Suppressor macrophage treated with lipopolysaccharide for 4 hours (primary cell): ENCODE data around the gene YRDC.

ENCODE experiments used
- DNase-seq: peaks from one replicate; pipeline ENCODE4 v3.0.0-alpha.2; 2020

The YRDC gene, protein sequence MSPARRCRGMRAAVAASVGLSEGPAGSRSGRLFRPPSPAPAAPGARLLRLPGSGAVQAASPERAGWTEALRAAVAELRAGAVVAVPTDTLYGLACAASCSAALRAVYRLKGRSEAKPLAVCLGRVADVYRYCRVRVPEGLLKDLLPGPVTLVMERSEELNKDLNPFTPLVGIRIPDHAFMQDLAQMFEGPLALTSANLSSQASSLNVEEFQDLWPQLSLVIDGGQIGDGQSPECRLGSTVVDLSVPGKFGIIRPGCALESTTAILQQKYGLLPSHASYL

DNA sequence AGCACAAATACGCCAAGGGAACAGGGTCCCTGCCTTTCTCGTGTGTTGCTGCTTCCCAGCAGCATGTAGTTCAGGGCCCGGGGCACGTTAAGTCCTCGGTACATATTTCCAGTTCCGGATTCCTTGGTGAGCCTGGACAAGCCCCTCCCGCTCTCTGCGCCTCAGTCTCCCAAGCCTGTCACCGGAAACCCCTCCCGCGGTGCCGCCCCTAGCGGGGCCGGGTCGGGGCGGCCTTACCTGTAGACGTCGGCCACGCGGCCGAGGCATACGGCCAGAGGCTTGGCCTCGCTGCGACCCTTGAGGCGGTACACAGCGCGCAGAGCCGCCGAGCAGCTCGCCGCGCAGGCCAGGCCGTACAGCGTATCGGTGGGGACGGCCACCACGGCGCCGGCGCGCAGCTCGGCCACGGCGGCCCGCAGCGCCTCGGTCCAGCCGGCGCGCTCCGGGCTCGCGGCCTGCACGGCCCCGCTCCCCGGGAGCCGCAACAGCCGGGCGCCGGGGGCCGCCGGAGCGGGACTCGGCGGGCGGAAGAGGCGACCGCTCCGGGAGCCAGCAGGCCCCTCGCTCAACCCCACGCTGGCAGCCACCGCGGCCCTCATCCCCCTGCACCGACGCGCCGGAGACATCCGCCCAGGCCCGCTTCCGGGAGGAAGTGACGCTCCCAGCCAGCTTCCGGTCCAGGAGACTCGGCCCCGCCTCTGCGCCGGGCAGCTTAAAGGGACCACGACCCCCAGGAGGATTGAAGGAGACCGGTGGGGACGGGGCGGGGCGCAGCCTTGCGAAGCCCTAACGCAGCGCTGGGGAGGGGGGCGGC lies at the start of gene YRDC, which contains the start of gene C1orf122:
YRDC (minus strand) TSS at position 654 of the 814 bp plus-strand sequence; CDS start at position 626, 28 bp downstream.
C1orf122 (plus strand) TSS at position 236 of the 814 bp plus-strand sequence. CDS start 615 bp downstream, outside the sequence.
- DNase-seq, result peak; percentile 97

DNA sequence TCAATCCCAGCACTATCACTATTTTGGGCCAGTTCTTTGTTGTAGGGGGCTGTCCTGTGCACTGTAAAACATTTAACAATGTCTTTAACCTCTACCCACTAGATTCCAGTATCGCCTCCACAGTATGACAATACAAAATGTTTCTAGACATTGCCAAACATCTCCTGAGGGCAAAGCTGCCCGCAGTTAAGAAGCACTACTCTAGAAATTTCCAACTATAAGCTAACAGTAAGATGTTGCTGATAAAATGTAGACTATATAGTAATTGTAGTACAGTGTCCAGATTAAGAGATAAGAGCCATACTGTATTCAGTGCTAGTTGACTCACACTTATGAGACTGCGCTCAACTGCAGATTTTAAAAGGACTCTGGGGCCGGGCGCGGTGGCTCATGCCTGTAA lies 46.4 kb upstream of the YRDC start:
- no peak for DNase-seq

DNA sequence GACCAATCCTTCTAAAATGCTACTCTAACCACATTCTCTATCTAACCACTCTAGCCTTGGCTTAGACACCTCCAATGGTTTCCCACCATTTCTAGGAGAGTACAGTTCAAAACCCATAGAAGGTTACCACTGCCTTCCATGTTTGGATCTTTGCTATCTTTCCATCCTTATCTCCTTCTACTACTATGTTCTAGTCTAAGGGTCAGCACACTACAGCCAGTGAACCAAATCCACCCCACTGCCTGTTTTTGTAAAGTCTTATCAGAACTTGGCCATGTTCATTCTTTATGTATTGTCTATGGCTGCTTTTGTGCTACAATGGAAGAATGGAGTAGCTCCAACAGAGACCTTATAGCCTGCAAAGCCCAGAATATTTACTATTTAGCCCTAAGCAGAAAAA lies 45.1 kb upstream of the YRDC start:
- no peak for DNase-seq

DNA sequence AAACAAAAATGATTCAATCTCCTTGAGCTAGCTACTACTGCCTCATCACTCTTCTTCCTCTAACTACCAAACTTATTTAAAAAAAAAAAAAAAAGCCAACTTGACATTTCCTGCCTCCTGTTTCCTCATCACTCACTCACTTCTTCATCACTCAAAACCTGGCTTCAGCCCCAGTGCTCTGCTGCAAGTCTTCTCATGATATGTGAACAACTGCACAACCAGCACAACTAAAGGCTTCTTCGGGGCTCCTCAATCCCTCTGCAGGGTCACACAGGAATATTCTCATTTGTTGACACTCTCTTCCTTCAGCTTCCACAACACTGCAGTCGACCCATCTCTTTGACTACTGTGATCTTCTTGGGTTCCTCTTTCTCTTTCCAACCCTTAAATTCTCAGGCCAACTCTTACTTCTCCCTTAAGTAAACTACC lies 43.8 kb upstream of the YRDC start:
- DNase-seq, result peak; percentile 71

DNA sequence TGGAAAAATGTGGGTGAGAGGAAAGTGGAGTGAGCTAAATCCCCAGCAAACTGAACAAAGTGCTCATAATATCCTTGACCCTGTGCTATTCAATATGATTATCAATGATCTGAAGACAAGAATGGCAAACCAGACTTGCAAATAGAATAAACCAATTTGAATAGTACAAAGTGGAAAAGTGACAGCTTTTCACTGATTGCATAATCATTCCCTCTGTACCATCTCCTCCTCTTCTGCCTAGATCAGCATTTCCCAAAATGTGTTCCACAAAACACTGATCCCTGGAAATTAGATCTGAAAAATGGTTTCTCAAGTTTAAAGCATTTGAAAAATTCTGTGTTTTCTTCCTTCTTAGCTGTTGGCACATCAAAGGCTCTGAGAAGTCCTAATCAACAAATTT lies 43.3 kb upstream of the YRDC start:
- no peak for DNase-seq

DNA sequence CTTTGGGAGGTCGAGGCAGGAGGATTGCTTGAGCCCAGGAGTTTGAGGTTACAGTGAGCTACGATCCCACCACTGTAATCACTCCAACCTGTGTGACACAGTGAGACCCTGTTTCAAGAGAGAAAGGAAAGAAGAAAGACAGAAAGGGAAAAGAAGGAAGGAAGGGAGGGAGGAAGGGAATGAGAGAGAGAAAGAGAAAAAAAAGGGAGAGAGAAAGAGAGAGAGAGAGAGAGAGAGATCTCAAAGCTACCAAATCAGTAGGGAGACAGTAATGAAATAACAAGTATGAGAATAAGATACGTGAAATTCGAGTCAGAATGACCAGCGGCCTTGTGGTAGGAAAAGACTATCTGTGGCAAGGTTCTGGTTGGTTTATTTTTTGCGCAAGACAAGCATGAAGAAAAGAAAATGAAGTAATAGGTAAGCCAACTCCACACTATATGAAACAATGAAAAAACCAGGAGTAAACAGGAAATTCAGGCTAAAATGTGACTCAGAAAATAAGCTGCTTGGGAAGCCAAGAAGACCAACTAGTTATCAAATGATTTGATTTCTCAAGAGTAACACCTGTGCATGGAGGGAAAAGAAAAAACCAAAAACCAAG lies 42.4 kb upstream of the YRDC start:
- DNase-seq, result peak; percentile 71

DNA sequence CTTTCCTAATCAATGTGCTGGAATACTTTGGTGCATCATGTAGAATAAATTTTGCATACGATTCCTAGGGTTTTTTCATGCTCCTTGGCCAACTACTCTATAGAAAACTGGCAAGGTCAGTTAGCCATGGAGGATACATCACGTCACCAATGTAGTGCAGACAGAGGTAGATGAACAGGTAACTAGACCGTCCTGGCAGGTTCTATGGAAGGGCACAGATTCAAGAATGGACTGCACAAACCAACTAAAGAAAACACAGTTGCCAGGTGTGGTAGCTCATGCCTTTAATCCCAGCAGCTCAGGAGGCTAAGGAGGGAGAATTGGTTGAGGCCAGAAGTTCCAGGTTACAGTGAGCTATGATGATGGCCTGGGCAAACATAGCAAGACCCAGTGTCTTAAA lies 41.5 kb upstream of the YRDC start:
- no peak for DNase-seq

DNA sequence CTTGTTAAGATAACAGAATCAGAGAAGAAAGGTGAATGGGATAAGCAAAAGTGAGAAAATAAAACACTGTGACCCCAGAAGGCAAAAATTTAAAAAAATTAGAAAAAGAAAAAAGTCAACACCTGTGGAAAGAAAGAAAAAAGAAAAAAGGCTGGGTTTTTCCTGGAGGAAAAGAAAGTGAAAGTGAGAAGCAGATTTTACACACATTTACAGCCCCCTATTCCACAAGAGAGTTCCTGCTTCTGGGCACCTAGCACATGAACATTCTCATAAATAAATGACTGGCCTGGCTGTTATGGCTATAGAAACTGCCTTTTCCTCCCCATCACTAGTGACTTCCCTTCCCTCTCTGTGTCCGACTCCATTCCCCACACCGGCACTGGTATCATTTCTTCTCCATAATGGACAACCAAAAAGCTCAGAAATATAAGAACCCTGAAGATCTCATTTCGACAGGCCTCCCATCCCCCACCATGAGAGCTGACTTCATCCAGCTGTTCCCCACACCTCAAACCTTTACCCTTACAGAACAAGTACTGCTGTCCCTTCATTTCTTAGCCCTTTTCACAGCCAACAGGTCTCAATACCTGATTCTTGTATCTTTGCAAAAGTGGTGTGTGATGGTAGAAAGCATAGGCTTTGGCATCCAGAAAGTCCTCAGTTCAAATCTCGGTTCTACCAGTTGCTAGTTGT lies 38.8 kb upstream of the YRDC start:
- peak; percentile 62 for DNase-seq

DNA sequence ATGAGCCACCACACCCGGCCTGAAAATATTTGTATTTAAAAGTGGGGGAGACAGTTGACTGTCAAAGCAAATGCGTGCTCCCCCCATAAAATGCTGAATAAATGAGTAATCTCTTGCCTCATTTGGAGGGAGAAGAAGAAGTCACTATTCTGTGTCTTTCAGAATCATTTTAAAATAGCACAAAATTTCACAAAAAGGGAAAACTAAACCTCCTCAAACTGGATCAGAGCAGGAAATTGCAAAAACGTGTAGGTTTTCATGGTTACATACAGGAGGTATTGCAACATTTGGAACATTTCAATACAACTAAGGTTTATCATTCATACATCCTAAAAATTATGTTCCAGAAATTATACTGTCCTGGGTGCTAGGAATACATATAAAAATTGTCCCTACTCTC lies 37.8 kb upstream of the YRDC start:
- DNase-seq, result peak; percentile 91

DNA sequence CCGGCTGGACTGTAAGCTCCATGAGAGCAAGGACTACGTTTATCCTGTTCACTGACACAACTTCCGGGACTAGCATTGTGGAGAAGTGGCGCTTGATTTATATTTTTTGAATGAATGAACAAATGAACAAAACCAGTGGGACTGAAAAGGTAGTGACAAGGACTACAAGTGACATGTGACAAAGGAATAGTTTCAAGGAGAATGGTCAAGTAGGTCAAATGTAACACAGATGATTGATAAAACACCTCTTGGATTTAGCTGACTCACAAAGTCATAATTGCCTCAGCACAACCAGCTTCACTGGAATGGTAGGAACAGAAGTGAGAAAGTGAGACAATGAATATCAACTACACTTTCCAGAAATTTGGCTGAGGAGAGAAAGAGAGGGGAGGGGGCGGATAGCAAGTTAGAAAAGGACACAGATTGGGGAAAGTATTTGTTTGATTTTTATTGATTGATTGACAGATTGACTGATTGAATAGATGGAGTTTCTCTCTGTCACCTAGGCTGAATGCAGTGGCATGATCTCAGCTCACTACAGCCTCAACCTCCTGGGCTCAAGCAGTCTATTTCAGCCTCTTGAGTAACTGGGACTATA lies 37.1 kb upstream of the YRDC start:
- peak; percentile 31 for DNase-seq

DNA sequence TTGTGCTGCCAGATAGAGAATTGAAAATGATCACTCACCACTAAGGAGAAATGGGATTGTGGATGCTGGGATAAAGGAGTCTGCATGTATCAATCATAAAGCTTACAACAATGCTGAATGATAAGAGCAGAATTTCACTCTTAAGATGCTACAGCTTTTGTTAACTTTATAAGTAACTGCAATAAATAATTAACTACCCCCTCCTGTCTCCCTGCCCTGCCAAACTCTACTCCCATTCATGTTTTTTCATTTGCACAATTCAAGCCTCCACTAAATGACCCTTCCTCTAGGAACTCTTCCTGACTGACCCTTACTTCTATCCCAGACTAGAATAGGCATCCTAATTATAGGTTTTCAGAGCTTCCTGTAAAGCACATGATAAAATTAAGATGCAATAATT lies 36.5 kb upstream of the YRDC start:
- DNase-seq, result no peak

DNA sequence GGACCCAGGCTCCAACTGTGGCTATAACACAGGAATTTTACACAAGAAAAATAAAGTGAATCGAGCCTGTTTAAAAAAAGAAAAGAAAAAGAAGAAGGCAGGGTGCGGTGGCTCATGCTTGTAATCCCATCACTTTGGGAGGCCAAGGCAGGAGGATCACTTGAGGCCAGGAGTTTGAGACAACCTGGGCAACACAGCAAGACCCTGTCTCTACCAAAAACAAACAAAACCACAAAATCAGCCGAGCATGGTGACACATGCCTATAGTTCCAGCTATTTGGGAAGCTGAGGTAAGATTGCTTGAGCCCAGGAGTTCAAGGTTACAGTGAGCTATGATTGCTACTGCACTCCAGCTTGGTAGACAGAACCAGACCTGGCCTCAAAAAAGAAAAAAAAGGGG lies 33.6 kb upstream of the YRDC start:
- no peak for DNase-seq

DNA sequence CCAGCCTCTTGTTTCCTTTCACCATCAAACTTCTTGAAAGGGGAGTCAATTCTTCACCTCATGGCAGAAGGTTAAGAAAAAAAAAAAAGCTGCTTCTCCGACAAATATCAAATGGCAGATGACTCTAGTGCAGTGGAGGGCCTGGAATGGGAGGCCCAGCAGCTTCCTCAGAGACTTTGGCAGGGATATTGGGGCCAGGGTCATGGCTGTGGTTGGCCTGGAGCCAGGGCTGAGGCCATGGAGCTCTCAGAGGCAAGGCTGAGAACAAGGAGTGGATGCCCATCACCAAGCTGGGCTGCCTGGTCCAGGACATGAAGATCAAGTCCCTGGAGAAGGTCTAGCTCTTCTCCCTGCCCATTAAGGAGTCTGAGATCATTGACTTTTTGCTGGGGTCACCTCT lies 32.7 kb upstream of the YRDC start:
- DNase-seq, result no peak

DNA sequence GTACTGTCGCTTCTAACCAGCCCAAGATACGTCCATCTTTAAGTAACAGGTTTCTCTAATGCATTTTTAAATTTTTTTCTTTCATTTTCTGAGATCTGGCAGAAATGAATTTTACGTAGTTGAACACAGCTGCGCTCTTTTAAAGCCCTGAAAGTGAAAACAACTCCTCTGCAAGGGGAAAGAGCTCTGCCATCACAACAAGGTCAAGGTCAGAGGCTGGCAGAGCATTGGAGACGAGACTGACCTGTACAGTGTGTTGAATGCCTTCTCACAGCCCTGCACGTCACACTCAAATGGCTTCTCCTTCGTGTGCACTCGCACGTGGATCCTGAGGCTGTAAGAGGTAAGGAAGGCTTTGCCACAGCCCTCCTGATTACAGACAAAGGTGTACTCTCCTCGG lies 31.7 kb upstream of the YRDC start:
- no peak for DNase-seq

DNA sequence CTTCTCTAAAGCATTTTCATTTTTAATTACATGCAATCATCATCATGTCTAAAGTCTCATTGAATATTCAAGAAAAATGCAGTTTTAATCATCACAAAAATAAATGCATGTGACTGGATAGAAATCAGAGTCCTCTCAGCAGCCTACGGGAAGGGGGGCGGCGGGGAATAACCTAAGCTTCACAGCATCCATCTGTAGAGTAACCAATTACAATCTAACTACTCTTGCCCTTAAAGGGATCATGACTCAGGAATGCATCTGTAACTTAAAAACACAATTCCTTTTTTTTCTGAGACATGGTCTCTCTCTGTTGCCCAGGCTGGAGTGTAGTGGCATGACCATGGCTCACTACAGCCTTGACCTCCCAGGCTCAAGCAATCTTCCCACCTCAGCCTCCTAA lies 28.8 kb upstream of the YRDC start:
- no peak for DNase-seq

DNA sequence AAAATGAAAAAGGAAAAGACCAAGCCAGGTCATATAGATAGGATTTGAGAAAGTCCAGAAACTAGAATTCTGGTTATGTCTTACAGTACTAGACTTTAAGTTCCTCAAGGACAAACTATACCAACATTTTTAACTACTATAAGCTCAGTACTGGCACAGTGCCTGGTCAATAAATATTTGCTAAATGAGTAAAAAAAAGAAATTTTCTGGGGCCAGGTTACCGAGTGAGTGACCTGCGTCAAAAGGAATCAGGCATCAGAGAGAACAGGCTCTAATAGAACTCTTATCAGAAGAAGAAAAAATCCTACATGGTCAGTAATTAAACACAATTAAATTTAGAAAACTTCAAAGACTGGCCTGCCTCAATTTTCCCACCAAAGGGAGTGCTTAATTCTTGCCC lies 23.8 kb upstream of the YRDC start:
- no peak for DNase-seq

DNA sequence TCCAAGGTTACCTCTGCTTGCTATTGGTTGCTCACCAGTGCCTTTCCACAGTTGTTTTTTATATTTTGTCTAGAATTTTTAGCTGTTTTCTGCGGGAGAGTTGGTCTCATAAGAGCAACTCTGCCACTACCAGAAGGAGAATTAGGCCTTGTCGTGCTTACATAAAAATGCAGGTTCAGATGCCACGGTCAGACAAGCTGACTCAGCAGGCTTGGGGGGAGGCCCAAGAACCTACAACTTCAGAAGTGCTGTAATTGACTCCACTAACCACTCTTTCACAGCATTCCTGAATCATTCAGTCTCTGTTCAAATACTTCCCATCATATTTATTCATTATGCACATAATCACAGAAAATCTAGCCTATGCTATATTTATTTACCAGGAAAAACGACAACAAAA lies 23.1 kb upstream of the YRDC start:
- DNase-seq, result no peak

DNA sequence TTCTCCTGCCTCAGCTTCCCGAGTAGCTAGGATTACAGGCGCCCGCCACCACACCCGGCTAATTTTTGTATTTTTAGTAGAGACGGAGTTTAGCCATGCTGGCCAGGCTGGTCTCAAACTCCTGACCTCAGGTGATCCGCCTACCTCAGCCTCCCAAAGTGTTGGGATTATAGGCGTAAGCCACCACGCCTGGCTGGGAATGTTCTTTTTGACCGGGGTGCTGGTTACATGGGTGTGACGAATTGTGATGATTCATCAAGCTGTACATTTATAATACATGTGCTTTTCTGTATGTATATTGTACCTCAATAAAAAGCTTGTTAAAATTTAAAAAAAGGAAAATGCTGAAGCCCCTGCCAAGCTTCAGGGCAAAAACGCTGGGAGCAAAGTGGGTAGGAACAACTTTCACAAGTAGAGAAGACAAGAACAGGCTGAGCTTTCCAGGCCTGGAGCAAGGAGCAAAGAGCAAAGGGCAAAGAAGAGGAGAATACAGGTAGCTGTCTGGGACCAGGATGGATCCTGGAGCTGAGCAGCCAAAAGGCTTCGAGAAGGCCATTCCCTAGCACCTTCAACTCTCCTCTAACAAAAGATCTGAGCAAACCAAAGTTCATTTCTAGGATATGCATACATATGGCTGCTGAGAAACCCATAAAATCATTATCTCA lies 20.5 kb upstream of the YRDC start:
- no peak for DNase-seq

DNA sequence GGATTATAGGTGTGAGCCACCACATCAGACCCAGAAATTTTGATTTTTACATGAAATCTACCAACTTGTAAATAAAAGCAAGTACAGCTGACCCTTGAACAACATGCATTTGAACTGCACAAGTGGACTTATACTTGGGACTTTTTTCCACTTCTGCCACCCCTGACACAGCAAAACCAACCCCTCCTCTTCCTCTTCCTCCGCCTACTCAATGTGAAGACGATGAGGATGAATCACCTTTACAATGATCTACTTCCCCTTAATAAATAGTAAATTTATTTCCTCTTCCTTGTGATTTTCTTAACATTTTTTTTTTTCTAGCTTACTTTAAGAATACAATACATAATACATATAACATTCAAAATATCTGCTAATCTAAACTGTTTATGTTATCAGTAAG lies 17.5 kb upstream of the YRDC start:
- peak; percentile 79 for DNase-seq

DNA sequence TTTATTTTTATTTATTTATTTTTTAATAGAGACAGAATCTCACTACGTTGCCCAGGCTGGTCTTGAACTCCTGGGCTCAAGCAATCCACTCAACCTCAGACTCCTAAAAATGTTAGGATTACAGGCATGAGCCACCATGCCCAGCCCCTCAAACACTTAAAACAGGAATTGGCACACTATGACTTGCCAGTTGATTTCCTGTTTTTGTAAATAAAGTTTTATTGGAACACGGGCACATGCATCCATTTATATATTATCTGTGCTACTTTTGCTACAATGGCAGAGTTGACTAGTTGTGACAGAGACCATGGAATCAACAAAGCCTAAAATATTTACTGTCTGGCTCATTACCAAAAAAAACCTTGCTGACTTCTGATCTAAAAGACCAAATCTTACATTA lies 16.0 kb upstream of the YRDC start:
- DNase-seq, result peak; percentile 25

DNA sequence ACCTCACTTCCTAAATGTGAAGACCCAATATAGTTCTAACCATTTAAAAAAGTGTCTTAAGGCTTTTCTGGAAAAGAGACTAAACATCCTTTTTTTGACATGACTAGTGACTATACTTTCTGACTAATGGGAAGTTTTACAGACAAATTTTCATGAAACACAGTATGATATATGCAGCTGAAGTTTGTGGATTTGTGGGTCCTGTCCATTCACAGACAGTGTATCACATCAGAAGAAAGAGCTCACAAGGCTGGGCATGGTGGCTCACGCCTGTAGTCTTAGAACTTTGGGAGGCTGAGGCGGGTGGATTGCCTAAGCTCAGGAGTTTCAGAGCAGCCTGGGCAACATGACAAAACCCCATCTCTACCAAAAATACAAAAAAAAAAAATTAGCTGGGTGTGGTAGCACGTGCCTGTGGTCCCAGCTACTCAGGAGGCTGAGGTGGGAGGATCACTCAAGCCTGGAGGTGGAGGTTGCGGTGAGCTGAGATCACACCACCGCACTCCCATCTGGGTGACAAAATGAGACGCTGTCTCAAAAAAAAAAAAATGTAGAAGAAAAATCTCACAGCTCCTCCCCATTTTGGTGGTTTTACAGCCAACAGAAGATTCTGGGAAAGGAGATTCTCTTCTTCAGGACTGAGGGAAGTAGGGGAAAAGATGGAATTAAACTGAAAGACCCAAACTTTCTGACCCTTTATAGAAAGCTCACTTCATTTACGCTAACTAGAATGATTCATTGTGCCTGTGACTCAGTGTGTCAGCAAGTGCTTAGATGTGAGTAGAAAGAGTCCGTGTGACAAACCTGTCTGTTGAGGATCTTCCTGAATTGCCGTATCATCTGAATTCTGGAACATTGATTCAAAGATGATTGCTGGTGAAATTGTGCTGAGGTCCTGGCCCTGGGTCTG lies 15.2 kb upstream of the YRDC start:
- peak; percentile 79 for DNase-seq
